ENCODE measurements around the gene ZNF69.

DNA sequence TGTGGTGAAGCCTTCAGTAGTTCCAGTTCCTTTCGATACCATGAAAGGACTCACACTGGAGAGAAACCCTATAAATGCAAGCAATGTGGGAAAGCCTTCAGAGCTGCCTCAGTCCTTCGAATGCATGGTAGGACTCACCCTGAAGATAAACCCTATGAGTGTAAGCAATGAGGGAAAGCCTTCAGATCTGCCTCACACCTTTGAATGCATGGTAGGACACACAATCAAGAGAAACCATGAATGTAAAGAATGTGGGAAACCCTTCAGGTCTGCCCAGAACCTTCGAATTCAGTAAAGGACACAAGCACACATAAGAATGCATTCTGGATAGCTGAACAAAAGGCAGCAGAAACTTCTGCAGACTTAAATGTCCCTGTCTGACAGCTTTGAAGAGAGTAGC is 18.3 kb downstream of the ZNF69 start:
- no peak for TF ChIP-seq EZH2 (IDR thresholded peaks at IDR 0.05; ENCODE audit: borderline replicate concordance, low read length)
- TF ChIP-seq, protein P1, sequence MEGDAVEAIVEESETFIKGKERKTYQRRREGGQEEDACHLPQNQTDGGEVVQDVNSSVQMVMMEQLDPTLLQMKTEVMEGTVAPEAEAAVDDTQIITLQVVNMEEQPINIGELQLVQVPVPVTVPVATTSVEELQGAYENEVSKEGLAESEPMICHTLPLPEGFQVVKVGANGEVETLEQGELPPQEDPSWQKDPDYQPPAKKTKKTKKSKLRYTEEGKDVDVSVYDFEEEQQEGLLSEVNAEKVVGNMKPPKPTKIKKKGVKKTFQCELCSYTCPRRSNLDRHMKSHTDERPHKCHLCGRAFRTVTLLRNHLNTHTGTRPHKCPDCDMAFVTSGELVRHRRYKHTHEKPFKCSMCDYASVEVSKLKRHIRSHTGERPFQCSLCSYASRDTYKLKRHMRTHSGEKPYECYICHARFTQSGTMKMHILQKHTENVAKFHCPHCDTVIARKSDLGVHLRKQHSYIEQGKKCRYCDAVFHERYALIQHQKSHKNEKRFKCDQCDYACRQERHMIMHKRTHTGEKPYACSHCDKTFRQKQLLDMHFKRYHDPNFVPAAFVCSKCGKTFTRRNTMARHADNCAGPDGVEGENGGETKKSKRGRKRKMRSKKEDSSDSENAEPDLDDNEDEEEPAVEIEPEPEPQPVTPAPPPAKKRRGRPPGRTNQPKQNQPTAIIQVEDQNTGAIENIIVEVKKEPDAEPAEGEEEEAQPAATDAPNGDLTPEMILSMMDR (conservative IDR thresholded peaks at IDR 0.05 in 1 of 2, IDR thresholded peaks at IDR 0.05 in 1 of 2; ENCODE audit: extremely low read depth in 1 of 2, insufficient read depth in 1 of 2, low read depth in 1 of 2, low read length in 2 of 2): no peak
